ENCODE measurements around the gene ATAT1. TPM values are rescaled to one million over a fixed set of nuclear protein-coding genes. Genes with fewer than 3 reads are reported as not detected.

Gene ATAT1
- total RNA-seq, 2 donors from 2014 or later: 11.5 to 15.9 TPM

DNA sequence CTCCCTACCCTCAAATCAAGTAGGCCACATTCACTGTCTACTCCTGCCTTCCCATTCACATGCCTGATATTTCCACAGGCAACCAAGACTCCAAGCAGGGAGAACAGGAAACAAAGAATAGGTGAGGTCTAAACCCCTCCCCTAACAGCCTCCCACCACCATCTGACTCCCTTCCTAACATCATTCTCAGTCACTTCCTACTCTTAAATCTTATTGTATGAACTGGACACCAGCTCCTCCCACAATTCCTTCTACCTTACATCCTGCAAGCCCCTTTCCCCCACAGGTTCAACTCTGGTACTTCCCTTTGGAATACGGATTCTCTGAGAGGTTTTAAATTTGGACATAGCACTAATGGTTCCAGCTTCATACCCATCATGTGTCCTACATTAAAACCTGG is 19.3 kb downstream of the ATAT1 start:
- H3K27me3 ChIP-seq: no peaks in the 10 kb centered on the region
- no peak overlapping the region for H3K4me3 ChIP-seq
- TF ChIP-seq, protein P1, sequence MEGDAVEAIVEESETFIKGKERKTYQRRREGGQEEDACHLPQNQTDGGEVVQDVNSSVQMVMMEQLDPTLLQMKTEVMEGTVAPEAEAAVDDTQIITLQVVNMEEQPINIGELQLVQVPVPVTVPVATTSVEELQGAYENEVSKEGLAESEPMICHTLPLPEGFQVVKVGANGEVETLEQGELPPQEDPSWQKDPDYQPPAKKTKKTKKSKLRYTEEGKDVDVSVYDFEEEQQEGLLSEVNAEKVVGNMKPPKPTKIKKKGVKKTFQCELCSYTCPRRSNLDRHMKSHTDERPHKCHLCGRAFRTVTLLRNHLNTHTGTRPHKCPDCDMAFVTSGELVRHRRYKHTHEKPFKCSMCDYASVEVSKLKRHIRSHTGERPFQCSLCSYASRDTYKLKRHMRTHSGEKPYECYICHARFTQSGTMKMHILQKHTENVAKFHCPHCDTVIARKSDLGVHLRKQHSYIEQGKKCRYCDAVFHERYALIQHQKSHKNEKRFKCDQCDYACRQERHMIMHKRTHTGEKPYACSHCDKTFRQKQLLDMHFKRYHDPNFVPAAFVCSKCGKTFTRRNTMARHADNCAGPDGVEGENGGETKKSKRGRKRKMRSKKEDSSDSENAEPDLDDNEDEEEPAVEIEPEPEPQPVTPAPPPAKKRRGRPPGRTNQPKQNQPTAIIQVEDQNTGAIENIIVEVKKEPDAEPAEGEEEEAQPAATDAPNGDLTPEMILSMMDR (IDR thresholded peaks at IDR 0.05): no peak
- H3K9ac ChIP-seq (ENCODE audit: low read depth in 2 of 2, low read length in 2 of 2): peak overlapping the region in 1 of 2 donors; percentile 95
- H3K4me1 ChIP-seq: peaks cover 10% of the 10 kb centered on the region
- H3K27ac ChIP-seq: no peak overlapping the region
- H3K36me3 ChIP-seq: peaks cover 4% of the 10 kb centered on the region
- no peak for DNase-seq
- intact Hi-C loops (cut with DNase I): no loop called here
- no peaks in the 10 kb centered on the region for H3K9me3 ChIP-seq

DNA sequence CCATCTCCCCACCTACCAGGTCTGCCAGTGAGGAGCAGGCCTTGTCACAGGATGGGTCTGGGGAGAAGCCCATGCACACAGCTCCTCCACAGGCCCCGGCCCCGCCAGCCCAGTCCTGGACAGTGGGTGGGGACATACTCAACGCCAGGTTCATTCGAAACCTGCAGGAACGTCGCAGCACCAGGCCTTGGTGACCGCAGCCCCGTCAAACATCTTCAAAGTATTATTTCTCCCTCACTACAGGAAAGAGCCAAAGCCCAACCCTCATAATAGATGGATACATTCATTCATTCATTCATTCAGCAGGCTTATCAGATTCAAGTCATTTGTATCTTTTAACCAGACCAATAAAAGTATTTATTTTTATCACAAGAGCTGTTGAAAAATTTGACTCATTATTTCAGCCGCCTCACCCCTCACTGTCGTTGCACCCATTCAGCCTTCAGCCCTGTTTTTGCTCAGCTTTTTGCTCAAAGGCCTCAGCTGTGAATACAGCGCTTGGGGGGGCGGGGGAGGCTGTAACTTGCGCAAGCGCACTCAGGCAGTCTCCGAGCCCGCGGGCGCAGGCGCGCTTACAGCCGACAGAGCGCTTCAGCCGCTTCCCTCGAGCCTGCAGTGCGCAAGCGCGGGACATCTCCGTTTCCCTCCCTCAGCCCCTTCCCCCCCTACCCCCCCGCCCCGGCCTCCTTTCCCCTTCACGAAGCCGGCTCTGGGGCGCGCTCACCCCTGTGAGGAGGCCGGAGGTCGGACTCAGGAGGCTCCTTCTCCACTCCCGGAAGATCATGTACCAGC is 20.0 kb downstream of the ATAT1 start, which contains the start of gene C6orf136:
Gene C6orf136 (plus strand): TSS at position 684 of the 792 bp plus-strand sequence. CDS start 99 bp downstream, at position 783.
- peak within 1 kb of the TSS; percentile 98 for H3K27ac ChIP-seq
- peak; percentile 92 for DNase-seq
- intact Hi-C loops (cut with DNase I): no loop called here
- peak within 1 kb of the TSS; percentile 95 to 99 for H3K9ac ChIP-seq (ENCODE audit: low read depth in 2 of 2, low read length in 2 of 2)
- TF ChIP-seq, protein P1 (IDR thresholded peaks at IDR 0.05): no peak
- H3K36me3 ChIP-seq: peaks cover 4% of the 10 kb centered on the region
- H3K27me3 ChIP-seq: no peaks in the 10 kb centered on the region
- no peaks in the 10 kb centered on the region for H3K9me3 ChIP-seq
- H3K4me3 ChIP-seq: peak within 1 kb of the TSS; percentile 90
- H3K4me1 ChIP-seq: peaks cover 10% of the 10 kb centered on the region

- Histone ChIP-seq H3K27ac (peak overlapping the region; percentile 98), H3K9me3 (no peaks in the 10 kb centered on the region), H3K36me3 (peaks cover 4% of the 10 kb centered on the region), H3K9ac (ENCODE audit: low read depth in 2 of 2, low read length in 2 of 2) (peak overlapping the region; percentile 95 to 99), H3K27me3 (no peaks in the 10 kb centered on the region), H3K4me3 (peak overlapping the region; percentile 90), H3K4me1 (peaks cover 10% of the 10 kb centered on the region)
- intact Hi-C loops (cut with DNase I): no loop called here
- TF ChIP-seq, protein P1 (IDR thresholded peaks at IDR 0.05): no peak
- peak; percentile 75 for DNase-seq
Measured at GRCh38 chr6:30647242-30648116, 20.8 kb downstream of the ATAT1 start.

DNA sequence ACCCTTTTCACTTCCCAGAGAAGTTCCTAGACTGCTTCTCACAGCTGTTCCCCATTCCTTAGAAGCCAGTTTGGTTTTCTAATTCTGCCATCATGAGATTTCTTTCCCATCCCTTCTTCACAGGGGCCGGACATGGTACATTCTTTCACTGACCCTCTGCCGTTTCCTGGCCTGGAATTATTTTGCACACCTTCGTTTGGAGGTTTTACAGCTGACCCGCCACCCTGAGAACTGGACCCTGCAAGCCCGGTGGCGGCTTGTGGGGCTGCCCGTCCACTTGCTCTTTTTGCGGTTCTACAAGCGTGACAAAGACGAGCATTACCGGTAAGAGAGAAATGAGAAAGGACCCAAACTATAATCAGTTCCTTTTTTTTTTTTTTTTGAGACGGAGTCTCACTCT is 24.5 kb downstream of the ATAT1 start:
- Histone ChIP-seq H3K4me3 (no peak overlapping the region), H3K27me3 (no peaks in the 10 kb centered on the region), H3K9me3 (no peaks in the 10 kb centered on the region), H3K4me1 (peaks cover 4% of the 10 kb centered on the region), H3K36me3 (peaks cover 11% of the 10 kb centered on the region), H3K27ac (no peak overlapping the region), H3K9ac (ENCODE audit: low read depth in 2 of 2, low read length in 2 of 2) (no peak overlapping the region)
- no peak for DNase-seq
- intact Hi-C loops (cut with DNase I): no loop called here
- TF ChIP-seq, protein P1 (IDR thresholded peaks at IDR 0.05): no peak
